Lung (tissue), 12 donors: ENCODE results near the gene TMEM72. TPM values are rescaled to one million over a fixed set of nuclear protein-coding genes. Genes with fewer than 3 reads are reported as not detected.

ENCODE experiments used
- ATAC-seq: fragments of 200-7000 bp; cut with Tn5 transposase; one replicate; pipeline ENCODE4 v1.9.1; 2020; ENCODE audit warnings: moderate number of reproducible peaks; ENCODE audit not compliant: insufficient read depth, low FRiP score
- DNase-seq, 3 donors: peaks; one replicate each; pipeline ENCODE4 v3.0.0-alpha.2; 2013 to 2017
- H3K27ac ChIP-seq, 2 donors: one replicate each; pipeline ENCODE4 v1.5.1; 2013; ENCODE audit warnings: mild to moderate bottlenecking in 2 of 2, moderate library complexity in 2 of 2, control low read depth in 1 of 2, inconsistent platforms in 1 of 2, low read depth in 1 of 2, low read length in 1 of 2
- H3K27me3 ChIP-seq, 3 donors: one replicate each; pipeline ENCODE4 v1.5.1; 2013; ENCODE audit warnings: low read length in 2 of 3; ENCODE audit not compliant: control insufficient read depth in 3 of 3, insufficient read depth in 3 of 3
- H3K36me3 ChIP-seq, 4 donors: one replicate each; pipeline ENCODE4 v1.5.1; 2013; ENCODE audit warnings: low read length in 4 of 4, mild to moderate bottlenecking in 1 of 4, moderate library complexity in 1 of 4; ENCODE audit not compliant: control insufficient read depth in 4 of 4, insufficient read depth in 4 of 4
- H3K4me1 ChIP-seq, 5 donors: one replicate each; pipeline ENCODE4 v1.5.1; 2013; ENCODE audit warnings: low read length in 5 of 5, mild to moderate bottlenecking in 2 of 5, moderate library complexity in 1 of 5; ENCODE audit not compliant: control insufficient read depth in 5 of 5, insufficient read depth in 5 of 5
- H3K4me3 ChIP-seq: one replicate; pipeline ENCODE4 v1.5.1; 2013; ENCODE audit warnings: mild to moderate bottlenecking, control low read depth, moderate library complexity
- H3K9ac ChIP-seq, 2 donors: one replicate each; pipeline ENCODE4 v1.5.1; 2013; ENCODE audit warnings: low read length in 2 of 2, control low read depth in 1 of 2; ENCODE audit not compliant: insufficient read depth in 1 of 2
- H3K9me3 ChIP-seq, 4 donors: one replicate each; pipeline ENCODE4 v1.5.1; 2013; ENCODE audit warnings: low read length in 3 of 4, mild to moderate bottlenecking in 1 of 4, moderate library complexity in 1 of 4; ENCODE audit not compliant: control insufficient read depth in 4 of 4, insufficient read depth in 3 of 4
- WGBS, 2 donors: extraction: QIAGEN DNeasy Blood & Tissue Kit; methylation state at CpG; one replicate each; pipeline ENCODE4 v1.1.7; 2013; 5-methylcytosine and 5-hydroxymethylcytosine counted together
- polyA plus RNA-seq, 2 donors: library from polyadenylated mRNA; stranded (reverse); fragments of 200-250 nt; gene quantifications; one replicate each; pipeline ENCODE4 v1.2.1, GENCODE V29; 2013
- total RNA-seq, 2 donors: library from RNA; depleted of rRNA in 1 of 2; stranded (reverse); fragments of >200 nt in 1 of 2; gene quantifications; one replicate each; pipeline ENCODE4 v1.2.1, GENCODE V29; 2014 to 2021
- TF ChIP-seq, protein P1 (sequence below): IDR thresholded peaks from 2 replicates; pipeline ENCODE4 v1.5.1; 2012; ENCODE audit warnings: mild to moderate bottlenecking; ENCODE audit errors: control extremely low read depth, extremely low read depth
- donor health status: control.
- donor health status: control.
- donor health status: Bipolar disorder and iron deficiency.
- donor health status: healthy.
- donor health status: DM: yes; HTN: yes; CAD: no.

TMEM72 gene
- total and polyA plus RNA-seq, 4 donors = 0.02 to 0.11 (median 0.04) TPM; not detected in 1

DNA sequence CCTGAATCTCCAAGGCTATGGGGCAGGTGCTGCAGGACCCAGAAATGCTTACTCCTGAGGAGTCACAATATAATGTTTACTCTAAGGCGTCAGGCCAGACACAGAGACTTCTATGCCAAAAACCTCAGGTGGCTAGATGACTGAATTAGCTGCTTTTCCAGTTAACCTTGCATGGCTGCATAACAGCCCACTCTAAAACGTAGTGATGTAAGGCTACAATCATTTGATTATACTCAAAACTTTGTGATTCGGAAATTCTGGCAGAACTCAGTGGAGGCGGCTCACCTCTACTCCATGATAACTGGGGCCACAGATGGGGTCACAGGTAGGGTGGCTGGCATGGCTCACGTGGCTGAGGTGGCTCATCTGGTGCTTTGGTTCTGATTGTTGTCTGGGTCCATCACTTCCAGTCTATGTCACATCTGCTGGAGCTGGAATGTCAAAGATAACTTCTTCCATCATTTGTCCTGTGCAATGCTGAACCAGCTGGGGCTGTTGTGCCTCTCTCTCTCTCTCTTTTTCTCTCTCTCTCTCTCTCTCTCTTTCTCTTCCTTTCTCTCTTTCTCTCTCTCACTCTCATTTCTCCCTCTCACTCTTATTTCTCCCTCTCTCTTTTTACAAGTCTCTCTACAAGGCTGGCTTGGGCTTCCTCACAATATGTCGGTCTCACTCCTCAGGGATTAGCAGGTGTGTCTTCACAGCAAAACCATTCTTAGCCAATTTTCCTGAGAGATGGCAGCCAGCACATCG, 11.8 kb downstream of the TMEM72 start:
- Histone ChIP-seq H3K36me3 (no peaks in the 10 kb centered on the region), H3K4me1 (peaks cover 0 to 6% (median 0%) of the 10 kb centered on the region in 5 donors), H3K27ac (no peak overlapping the region), H3K27me3 (no peaks in the 10 kb centered on the region), H3K9ac (no peak overlapping the region), H3K9me3 (peaks cover 0 to 2% (median 0%) of the 10 kb centered on the region in 4 donors), H3K4me3 (no peak overlapping the region)
- TF ChIP-seq, protein P1, sequence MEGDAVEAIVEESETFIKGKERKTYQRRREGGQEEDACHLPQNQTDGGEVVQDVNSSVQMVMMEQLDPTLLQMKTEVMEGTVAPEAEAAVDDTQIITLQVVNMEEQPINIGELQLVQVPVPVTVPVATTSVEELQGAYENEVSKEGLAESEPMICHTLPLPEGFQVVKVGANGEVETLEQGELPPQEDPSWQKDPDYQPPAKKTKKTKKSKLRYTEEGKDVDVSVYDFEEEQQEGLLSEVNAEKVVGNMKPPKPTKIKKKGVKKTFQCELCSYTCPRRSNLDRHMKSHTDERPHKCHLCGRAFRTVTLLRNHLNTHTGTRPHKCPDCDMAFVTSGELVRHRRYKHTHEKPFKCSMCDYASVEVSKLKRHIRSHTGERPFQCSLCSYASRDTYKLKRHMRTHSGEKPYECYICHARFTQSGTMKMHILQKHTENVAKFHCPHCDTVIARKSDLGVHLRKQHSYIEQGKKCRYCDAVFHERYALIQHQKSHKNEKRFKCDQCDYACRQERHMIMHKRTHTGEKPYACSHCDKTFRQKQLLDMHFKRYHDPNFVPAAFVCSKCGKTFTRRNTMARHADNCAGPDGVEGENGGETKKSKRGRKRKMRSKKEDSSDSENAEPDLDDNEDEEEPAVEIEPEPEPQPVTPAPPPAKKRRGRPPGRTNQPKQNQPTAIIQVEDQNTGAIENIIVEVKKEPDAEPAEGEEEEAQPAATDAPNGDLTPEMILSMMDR = no peak
- ATAC-seq (no peak), DNase-seq (peak in 1 of 3 donors; percentile 57)
- 83 to 88% methylated on average over 7 of the region's 7 CpGs for WGBS, 2 donors

DNA sequence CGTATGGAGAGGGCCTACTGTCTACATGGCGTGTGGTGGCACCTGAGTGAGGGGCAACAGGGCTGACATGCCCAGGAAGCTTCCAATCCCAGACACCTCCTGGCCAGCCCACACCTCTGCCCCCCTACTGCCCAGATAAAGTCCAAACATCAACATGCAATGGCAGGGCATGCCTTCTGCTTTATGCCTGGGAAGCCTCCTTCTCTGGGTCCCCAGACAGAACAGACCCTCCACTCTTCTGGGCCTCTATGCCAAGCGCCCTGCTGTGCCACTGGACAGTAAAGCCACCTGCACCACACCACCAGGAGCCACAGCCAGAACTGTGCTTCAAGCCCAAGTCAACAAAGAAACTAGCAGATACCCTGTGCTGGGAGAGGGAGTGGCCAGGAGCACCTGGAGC, 12.5 kb downstream of the TMEM72 start:
- TF ChIP-seq, protein P1 = no peak
- Histone ChIP-seq H3K27ac (no peak overlapping the region), H3K4me3 (no peak overlapping the region), H3K9me3 (peaks cover 0 to 2% (median 0%) of the 10 kb centered on the region in 4 donors), H3K36me3 (no peaks in the 10 kb centered on the region), H3K9ac (no peak overlapping the region), H3K27me3 (no peaks in the 10 kb centered on the region), H3K4me1 (peaks cover 0 to 6% (median 0%) of the 10 kb centered on the region in 5 donors)
- 96 to 98% methylated on average over 3 of the region's 3 CpGs for WGBS, 2 donors
- no peak for DNase-seq
- ATAC-seq = no peak

DNA sequence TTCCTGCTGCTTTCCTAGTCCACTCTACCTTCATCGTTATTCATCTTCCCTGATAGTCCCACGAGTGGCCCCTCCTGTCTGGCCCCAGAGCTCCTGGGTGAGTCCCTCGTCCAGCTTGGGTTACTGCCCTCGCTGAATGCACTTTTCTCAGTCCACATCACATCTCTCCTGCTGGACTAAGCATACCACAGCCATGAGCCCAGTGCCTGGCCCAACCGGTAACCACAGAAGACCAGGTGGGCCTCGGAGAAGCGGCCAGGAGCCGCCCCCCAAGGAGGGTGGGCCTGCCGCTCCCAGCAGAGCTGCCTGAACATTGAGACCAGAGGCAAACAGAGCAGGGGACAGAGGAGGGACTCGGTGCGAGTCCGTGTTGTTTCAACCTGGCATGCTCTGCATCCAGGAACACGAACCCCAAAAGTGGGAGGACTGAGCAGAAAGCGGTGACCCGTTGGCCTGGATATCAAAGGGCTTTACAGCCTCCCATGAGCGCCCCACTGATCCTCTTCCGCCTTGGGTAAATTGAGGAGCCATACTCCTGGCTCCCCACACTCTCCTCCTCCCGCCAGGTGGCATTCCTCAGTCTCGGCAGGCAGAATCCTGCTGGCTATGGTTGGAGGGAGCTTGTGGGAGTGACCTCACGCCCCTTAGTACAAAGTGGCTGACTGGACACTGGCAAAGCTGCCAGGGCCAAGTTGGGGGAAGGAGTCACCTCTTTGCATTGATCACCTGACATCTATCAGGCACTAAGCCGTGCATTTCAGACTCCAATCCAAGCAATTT, 13.3 kb downstream of the TMEM72 start:
- Histone ChIP-seq H3K27me3 (no peaks in the 10 kb centered on the region), H3K27ac (no peak overlapping the region), H3K4me3 (no peak overlapping the region), H3K9me3 (peaks cover 0 to 2% (median 0%) of the 10 kb centered on the region in 4 donors), H3K9ac (no peak overlapping the region), H3K4me1 (peaks cover 0 to 6% (median 0%) of the 10 kb centered on the region in 5 donors), H3K36me3 (no peaks in the 10 kb centered on the region)
- DNase-seq = no peak
- no peak for ATAC-seq
- TF ChIP-seq, protein P1 = no peak
- WGBS, 2 donors = 75 to 90% methylated on average over 21 of the region's 21 CpGs
